Astrocyte (in vitro differentiated cells and primary cell): ENCODE data around the gene FUT6.

ENCODE experiments used
- EZH2 ChIP-seq: IDR thresholded peaks from 2 replicates; pipeline ENCODE4 v1.6.1; 2012; ENCODE audit warnings: mild to moderate bottlenecking, low read length, inconsistent platforms; ENCODE audit not compliant: insufficient read depth
- TF ChIP-seq, protein P1 (sequence below): IDR thresholded peaks from 2 replicates; pipeline ENCODE4 v1.5.1; 2011; ENCODE audit warnings: low read depth, mild to moderate bottlenecking, inconsistent platforms, low read length, moderate library complexity; ENCODE audit not compliant: insufficient read depth

DNA sequence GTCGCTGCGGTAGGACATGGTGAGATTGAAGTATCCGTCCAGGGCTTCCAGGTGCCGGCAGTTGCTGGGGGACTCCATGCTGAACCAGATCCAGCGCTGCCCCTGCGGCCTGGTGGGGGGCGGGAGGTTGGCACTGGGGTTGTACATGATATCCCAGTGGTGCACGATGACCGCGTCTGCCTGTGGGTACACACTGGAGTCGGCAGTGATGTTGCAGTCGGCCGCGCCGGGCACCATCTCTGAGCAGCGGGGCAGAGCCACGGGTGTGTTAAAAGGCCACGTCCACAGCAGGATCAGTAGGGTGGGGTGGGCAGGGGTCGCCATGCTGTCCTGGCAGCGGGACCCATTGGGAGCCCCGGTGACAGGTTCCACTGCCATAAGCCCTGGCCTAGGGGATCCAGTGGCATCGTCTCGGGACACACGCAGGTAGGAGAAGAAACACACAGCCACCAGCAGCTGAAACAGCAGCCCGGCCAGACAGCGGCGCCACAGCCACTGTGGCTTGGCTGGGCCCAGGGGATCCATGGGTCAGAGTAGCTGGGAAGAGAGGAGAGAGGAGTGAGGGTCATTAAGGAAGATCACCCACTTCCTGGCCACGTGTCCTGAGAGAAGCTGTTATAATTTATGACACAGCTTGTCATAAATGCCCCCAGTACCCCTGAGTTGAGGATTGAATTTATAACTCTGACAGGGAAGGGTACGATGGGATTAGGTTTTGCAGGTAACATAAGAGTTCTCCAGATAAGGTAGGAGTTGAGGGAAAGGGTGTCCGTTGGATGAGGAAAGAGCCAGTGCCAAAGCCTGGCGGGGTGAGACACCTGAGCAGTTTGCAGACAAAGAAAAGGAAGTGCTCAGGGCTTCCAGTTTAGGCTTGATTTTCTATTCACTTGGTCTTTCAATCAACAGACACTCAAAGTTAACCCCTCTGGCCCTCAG lies 28.0 kb upstream of the FUT6 start:
- TF ChIP-seq, protein P1, sequence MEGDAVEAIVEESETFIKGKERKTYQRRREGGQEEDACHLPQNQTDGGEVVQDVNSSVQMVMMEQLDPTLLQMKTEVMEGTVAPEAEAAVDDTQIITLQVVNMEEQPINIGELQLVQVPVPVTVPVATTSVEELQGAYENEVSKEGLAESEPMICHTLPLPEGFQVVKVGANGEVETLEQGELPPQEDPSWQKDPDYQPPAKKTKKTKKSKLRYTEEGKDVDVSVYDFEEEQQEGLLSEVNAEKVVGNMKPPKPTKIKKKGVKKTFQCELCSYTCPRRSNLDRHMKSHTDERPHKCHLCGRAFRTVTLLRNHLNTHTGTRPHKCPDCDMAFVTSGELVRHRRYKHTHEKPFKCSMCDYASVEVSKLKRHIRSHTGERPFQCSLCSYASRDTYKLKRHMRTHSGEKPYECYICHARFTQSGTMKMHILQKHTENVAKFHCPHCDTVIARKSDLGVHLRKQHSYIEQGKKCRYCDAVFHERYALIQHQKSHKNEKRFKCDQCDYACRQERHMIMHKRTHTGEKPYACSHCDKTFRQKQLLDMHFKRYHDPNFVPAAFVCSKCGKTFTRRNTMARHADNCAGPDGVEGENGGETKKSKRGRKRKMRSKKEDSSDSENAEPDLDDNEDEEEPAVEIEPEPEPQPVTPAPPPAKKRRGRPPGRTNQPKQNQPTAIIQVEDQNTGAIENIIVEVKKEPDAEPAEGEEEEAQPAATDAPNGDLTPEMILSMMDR = no peak
- no peak for TF ChIP-seq EZH2
